Activated naive CD4-positive, alpha-beta T cell treated with anti-CD3 and anti-CD28 coated beads for 36 hours (primary cell): ENCODE results near the gene RPL9. TPM values are rescaled to one million over a fixed set of nuclear protein-coding genes. Genes with fewer than 3 reads are reported as not detected.

Experiments used
- CTCF ChIA-PET: fragments of 350-600 bp; sonication (Branson Sonifier 250); formaldehyde crosslinking; loops from one replicate; lab custom pipeline; 2021; ENCODE audit warnings: antibody characterized with exemption; lab: Charles Lee
- DNase-seq: peaks from one replicate; pipeline ENCODE4 v3.0.0-alpha.2; 2020
- H3K27ac Mint-ChIP-seq: one replicate; pipeline ENCODE4 v1.8.0; 2021; ENCODE audit warnings: mild to moderate bottlenecking, mixed read lengths
- H3K27me3 Mint-ChIP-seq: one replicate; pipeline ENCODE4 v1.8.0; 2021; ENCODE audit warnings: low read depth, mixed read lengths
- H3K36me3 Mint-ChIP-seq: one replicate; pipeline ENCODE4 v1.8.0; 2021; ENCODE audit warnings: low read depth, mixed read lengths
- H3K4me1 Mint-ChIP-seq: one replicate; pipeline ENCODE4 v1.8.0; 2021; ENCODE audit warnings: low read depth, mixed read lengths
- H3K4me3 Mint-ChIP-seq: one replicate; pipeline ENCODE4 v1.8.0; 2021; ENCODE audit warnings: mild to moderate bottlenecking, moderate library complexity, mixed read lengths
- H3K9me3 Mint-ChIP-seq: one replicate; pipeline ENCODE4 v1.8.0; 2021; ENCODE audit warnings: mixed read lengths
- intact Hi-C: fragments of 100-400 bp; cut with micrococcal nuclease; formaldehyde crosslinking; loops from one replicate; pipeline ENCODE4 v1.15.1; 2023
- total RNA-seq, 2 experiments: library from RNA; stranded (reverse); gene quantifications; one replicate each; pipeline ENCODE4 v1.2.3, GENCODE V29; 2021

Gene RPL9
- total RNA-seq, 2 experiments from 2014 or later, result 2,383 to 2,428 TPM

- Mint-ChIP-seq H3K36me3 (peaks cover 76% of the 10 kb centered on the region), H3K4me1 (peaks cover 59% of the 10 kb centered on the region), H3K4me3 (peak overlapping the region; percentile 91), H3K9me3 (no peaks in the 10 kb centered on the region), H3K27me3 (no peaks in the 10 kb centered on the region), H3K27ac (peak overlapping the region; percentile 98)
- no peak for DNase-seq
- intact Hi-C loops, result loop anchor here (5.0 to 10.0 kb wide), 3 partner anchors 555 to 850 kb away; no protein-coding TSS in a partner anchor
- CTCF ChIA-PET, result interaction anchor here (0.7 to 4.2 kb wide), 5 partner anchors 9 to 91 kb away, joined by 3 to 27 read pairs (median 10); partner anchors contain the start of gene RFC1
Observed at GRCh38 chr4:39456946-39457763, 1.6 kb downstream of the RPL9 start.

DNA sequence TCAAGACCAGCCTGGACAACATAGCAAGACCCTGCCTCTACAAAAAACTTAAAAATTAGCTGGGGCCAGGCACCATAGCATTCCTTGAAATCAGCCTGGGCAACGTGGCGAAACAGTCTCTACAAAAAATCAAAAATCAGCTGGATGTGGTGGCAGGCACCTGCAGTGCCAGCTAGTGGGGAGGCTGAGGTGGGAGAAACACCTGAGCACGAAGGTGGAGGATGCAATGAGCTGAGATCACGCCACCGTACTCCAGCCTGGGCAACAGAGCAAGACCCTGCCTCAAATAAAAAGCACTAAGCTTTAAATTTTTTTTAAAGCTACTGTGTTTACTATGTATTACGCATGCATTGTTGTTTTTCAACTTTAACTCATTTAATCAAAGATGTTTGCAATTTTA is 3.2 kb downstream of the RPL9 start:
- intact Hi-C loops, result loop anchor here (5.0 to 10.0 kb wide), 3 partner anchors 553 to 852 kb away; no protein-coding TSS in a partner anchor
- Mint-ChIP-seq H3K27ac (no peak overlapping the region), H3K27me3 (no peaks in the 10 kb centered on the region), H3K4me3 (peak overlapping the region; percentile 91), H3K9me3 (no peaks in the 10 kb centered on the region), H3K4me1 (peaks cover 58% of the 10 kb centered on the region), H3K36me3 (peaks cover 79% of the 10 kb centered on the region)
- CTCF ChIA-PET, result interaction anchor here (0.8 to 3.2 kb wide), 4 partner anchors 8 to 125 kb away, joined by 3 to 10 read pairs (median 6); no protein-coding TSS in a partner anchor
- no peak for DNase-seq

DNA sequence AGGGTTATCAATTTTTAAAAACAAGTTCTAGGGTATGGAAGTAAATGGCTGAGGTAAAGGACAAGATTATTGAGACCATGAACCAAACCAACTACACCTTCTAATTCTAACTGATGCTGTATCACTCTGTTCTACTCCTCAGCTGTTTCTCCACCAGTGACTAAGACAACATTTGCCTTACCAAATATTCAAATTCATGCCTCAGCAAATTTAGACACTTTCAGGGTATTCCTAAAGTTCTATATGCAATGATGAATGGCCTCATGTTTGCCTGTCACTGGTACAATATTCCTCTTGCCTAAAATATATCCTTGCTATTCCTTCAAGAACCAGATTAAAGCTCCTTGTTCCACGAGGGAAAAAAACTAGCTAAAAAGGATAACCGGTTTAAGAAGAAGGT is 5.0 kb downstream of the RPL9 start:
- no peaks in the 10 kb centered on the region for H3K9me3 Mint-ChIP-seq
- CTCF ChIA-PET, result interaction anchor here (3.2 kb wide), 1 partner anchor 12 kb away, joined by 10 read pairs; no protein-coding TSS in a partner anchor
- H3K36me3 Mint-ChIP-seq, result peaks cover 80% of the 10 kb centered on the region
- peaks cover 55% of the 10 kb centered on the region for H3K4me1 Mint-ChIP-seq
- intact Hi-C loops, result loop anchor here (10.0 kb wide), 1 partner anchor 689 kb away; no protein-coding TSS in a partner anchor
- peak overlapping the region; percentile 51 for H3K27ac Mint-ChIP-seq
- no peak for DNase-seq
- H3K4me3 Mint-ChIP-seq, result no peak overlapping the region
- no peaks in the 10 kb centered on the region for H3K27me3 Mint-ChIP-seq

- Mint-ChIP-seq H3K4me3 (no peak overlapping the region), H3K4me1 (peaks cover 57% of the 10 kb centered on the region), H3K9me3 (no peaks in the 10 kb centered on the region), H3K27me3 (no peaks in the 10 kb centered on the region), H3K27ac (peak overlapping the region; percentile 47), H3K36me3 (peaks cover 73% of the 10 kb centered on the region)
- intact Hi-C loops, result loop anchor here (10.0 kb wide), 1 partner anchor 688 kb away; no protein-coding TSS in a partner anchor
- CTCF ChIA-PET, result no interaction called here
- DNase-seq, result no peak
Observed at GRCh38 chr4:39452860-39453587, 5.7 kb downstream of the RPL9 start.

- CTCF ChIA-PET, result no interaction called here
- intact Hi-C loops, result loop anchor here (10.0 kb wide), 1 partner anchor 688 kb away; no protein-coding TSS in a partner anchor
- Mint-ChIP-seq H3K27me3 (no peaks in the 10 kb centered on the region), H3K27ac (peak overlapping the region; percentile 31), H3K36me3 (peaks cover 69% of the 10 kb centered on the region), H3K4me1 (peaks cover 58% of the 10 kb centered on the region), H3K4me3 (no peak overlapping the region), H3K9me3 (no peaks in the 10 kb centered on the region)
- DNase-seq, result no peak
Observed at GRCh38 chr4:39452153-39452859, 6.4 kb downstream of the RPL9 start.

GRCh38 chr4:39451423-39452023 is 7.2 kb downstream of the RPL9 start:
- CTCF ChIA-PET, result interaction anchor here (0.9 kb wide), 1 partner anchor 17 kb away, joined by 3 read pairs; no protein-coding TSS in a partner anchor
- Mint-ChIP-seq H3K27ac (no peak overlapping the region), H3K4me3 (no peak overlapping the region), H3K9me3 (no peaks in the 10 kb centered on the region), H3K27me3 (no peaks in the 10 kb centered on the region), H3K4me1 (peaks cover 55% of the 10 kb centered on the region), H3K36me3 (peaks cover 62% of the 10 kb centered on the region)
- intact Hi-C loops, result loop anchor here (10.0 kb wide), 1 partner anchor 687 kb away; no protein-coding TSS in a partner anchor
- no peak for DNase-seq

- Mint-ChIP-seq H3K9me3 (no peaks in the 10 kb centered on the region), H3K27ac (no peak overlapping the region), H3K4me3 (no peak overlapping the region), H3K36me3 (peaks cover 55% of the 10 kb centered on the region), H3K4me1 (peaks cover 49% of the 10 kb centered on the region), H3K27me3 (no peaks in the 10 kb centered on the region)
- CTCF ChIA-PET, result interaction anchor here (0.9 kb wide), 1 partner anchor 18 kb away, joined by 3 read pairs; no protein-coding TSS in a partner anchor
- no peak for DNase-seq
- intact Hi-C loops, result loop anchor here (10.0 kb wide), 1 partner anchor 686 kb away; no protein-coding TSS in a partner anchor
Observed at GRCh38 chr4:39450618-39451017, 8.1 kb downstream of the RPL9 start.

- CTCF ChIA-PET, result interaction anchor here (2.3 to 2.7 kb wide), 2 partner anchors 9 to 12 kb away, joined by 9 to 11 read pairs; partner anchors contain the start of genes LIAS and RPL9
- DNase-seq, result peak; percentile 74
- Mint-ChIP-seq H3K36me3 (peaks cover 21% of the 10 kb centered on the region), H3K4me3 (peak overlapping the region; percentile 32), H3K27ac (no peak overlapping the region), H3K4me1 (peaks cover 22% of the 10 kb centered on the region), H3K9me3 (no peaks in the 10 kb centered on the region), H3K27me3 (no peaks in the 10 kb centered on the region)
- intact Hi-C loops, result loop anchor here (1.0 kb wide), 1 partner anchor 11 kb away; the partner anchor contains the start of gene RPL9
Observed at GRCh38 chr4:39446842-39447573, 11.7 kb downstream of the RPL9 start.

GRCh38 chr4:39446483-39446841 is 12.3 kb downstream of the RPL9 start:
- intact Hi-C loops, result no loop called here
- Mint-ChIP-seq H3K36me3 (peaks cover 16% of the 10 kb centered on the region), H3K27ac (no peak overlapping the region), H3K4me3 (no peak overlapping the region), H3K4me1 (peaks cover 19% of the 10 kb centered on the region), H3K27me3 (no peaks in the 10 kb centered on the region), H3K9me3 (no peaks in the 10 kb centered on the region)
- CTCF ChIA-PET, result interaction anchor here (2.3 kb wide), 1 partner anchor 10 kb away, joined by 9 read pairs; no protein-coding TSS in a partner anchor
- DNase-seq, result no peak

DNA sequence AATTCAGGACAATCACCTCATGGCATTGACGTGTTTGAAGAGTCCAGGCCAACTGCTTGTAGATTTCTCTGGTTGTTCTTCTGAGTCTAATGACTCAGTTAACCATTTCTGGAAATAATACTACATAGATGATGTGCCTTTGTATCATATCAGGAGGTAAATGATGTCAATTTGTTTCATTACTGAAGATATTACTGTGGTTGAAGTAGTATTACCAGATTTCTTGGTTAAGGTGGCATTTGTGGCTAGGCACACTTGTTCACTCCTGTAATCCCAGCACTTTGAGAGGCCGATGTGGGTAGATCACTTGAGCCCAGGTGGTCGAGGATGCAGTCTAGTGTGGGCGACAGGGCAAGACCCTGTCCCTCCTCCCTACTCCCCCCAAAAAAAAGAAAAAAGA is 15.7 kb downstream of the RPL9 start:
- H3K9me3 Mint-ChIP-seq, result no peaks in the 10 kb centered on the region
- no peak overlapping the region for H3K4me3 Mint-ChIP-seq
- intact Hi-C loops, result loop anchor here (1.0 kb wide), 1 partner anchor 90 kb away; no protein-coding TSS in a partner anchor
- CTCF ChIA-PET, result interaction anchor here (0.7 kb wide), 1 partner anchor 425 kb away, joined by 3 read pairs; no protein-coding TSS in a partner anchor
- peaks cover 4% of the 10 kb centered on the region for H3K36me3 Mint-ChIP-seq
- no peak overlapping the region for H3K27ac Mint-ChIP-seq
- DNase-seq, result no peak
- no peaks in the 10 kb centered on the region for H3K27me3 Mint-ChIP-seq
- peaks cover 12% of the 10 kb centered on the region for H3K4me1 Mint-ChIP-seq
